Hepatocyte (in vitro differentiated cells): ENCODE data around the gene CEP131.

ENCODE experiments used
- EZH2 ChIP-seq: fragments of 200-600 bp; sonication (generic); IDR thresholded peaks from 2 replicates; pipeline ENCODE4 v1.6.1; 2016; ENCODE audit warnings: antibody characterized with exemption, mild to moderate bottlenecking, borderline replicate concordance
- EZH2phosphoT487 ChIP-seq: fragments of 200-600 bp; sonication (generic); IDR thresholded peaks from one replicate; pipeline ENCODE4 v1.6.1; 2018; ENCODE audit warnings: antibody characterized with exemption, mild to moderate bottlenecking, low read depth, moderate library complexity; ENCODE audit not compliant: unreplicated experiment, severe bottlenecking
- TF ChIP-seq, protein P1 (sequence below): fragments of 200-600 bp; sonication (generic); IDR thresholded peaks from 2 replicates; pipeline ENCODE4 v1.5.1; 2016; ENCODE audit warnings: antibody characterized with exemption, mild to moderate bottlenecking; ENCODE audit not compliant: poor library complexity

DNA sequence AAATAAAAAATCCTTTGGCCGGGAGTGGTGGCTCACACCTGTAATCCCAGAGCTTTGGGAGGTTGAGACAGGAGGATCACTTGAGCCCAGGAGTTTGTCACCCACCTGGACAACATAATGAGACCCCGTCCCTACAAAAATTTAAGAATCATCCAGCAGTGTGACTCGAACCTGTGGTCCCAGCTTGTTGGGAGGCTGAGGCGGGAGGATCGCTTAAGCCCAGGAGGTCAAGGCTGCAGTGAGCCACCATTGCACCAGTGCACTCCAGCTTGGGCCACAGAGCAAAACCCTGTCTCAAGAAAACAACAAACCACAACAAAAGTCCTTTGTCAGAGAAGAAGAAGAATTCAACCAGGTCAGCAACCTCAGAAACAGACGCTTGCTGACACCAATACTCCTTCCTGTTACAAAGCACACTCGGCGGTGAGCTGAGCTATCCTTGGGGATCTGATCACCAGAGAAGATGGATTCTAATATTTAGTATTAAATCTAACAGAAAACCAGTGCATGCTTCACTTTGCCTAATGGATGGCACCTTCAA lies 70.4 kb downstream of the CEP131 start:
- TF ChIP-seq EZH2phosphoT487 (no peak), EZH2 (no peak)
- TF ChIP-seq, protein P1, sequence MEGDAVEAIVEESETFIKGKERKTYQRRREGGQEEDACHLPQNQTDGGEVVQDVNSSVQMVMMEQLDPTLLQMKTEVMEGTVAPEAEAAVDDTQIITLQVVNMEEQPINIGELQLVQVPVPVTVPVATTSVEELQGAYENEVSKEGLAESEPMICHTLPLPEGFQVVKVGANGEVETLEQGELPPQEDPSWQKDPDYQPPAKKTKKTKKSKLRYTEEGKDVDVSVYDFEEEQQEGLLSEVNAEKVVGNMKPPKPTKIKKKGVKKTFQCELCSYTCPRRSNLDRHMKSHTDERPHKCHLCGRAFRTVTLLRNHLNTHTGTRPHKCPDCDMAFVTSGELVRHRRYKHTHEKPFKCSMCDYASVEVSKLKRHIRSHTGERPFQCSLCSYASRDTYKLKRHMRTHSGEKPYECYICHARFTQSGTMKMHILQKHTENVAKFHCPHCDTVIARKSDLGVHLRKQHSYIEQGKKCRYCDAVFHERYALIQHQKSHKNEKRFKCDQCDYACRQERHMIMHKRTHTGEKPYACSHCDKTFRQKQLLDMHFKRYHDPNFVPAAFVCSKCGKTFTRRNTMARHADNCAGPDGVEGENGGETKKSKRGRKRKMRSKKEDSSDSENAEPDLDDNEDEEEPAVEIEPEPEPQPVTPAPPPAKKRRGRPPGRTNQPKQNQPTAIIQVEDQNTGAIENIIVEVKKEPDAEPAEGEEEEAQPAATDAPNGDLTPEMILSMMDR: no peak
